C4-2B (cell line): ENCODE results near the gene CMPK1.

Experiments
- CTCF ChIP-seq: fragments of 450-650 bp; conservative IDR thresholded peaks from 2 replicates; pipeline ENCODE4 v1.5.1; 2017; ENCODE audit warnings: mild to moderate bottlenecking
- ZFX ChIP-seq: fragments of 450-650 bp; IDR thresholded peaks from 2 replicates; pipeline ENCODE4 v1.6.1; 2017

- TF ChIP-seq CTCF, result no peak
- TF ChIP-seq ZFX, result no peak
Observed at GRCh38 chr1:47416319-47417169, 83.0 kb downstream of the CMPK1 start.
